NCI-H128 (cell line): ENCODE data around the gene H2BK1.
A peak's percentile ranks its signal among the peaks of the same experiment; 100 is the strongest.

Experiments
- DNase-seq: peaks from one replicate; lab custom pipeline; 2025; ENCODE audit not compliant: unreplicated experiment; lab: John Stamatoyannopoulos, UW

The H2BK1 gene

GRCh38 chr7:151232917-151233701 lies 22.8 kb upstream of the H2BK1 start:
- no peak for DNase-seq

- peak; percentile 73 for DNase-seq
These were observed 22.0 kb upstream of the H2BK1 start, which contains the start of gene CHPF2 for GRCh38 chr7:151232091-151232916. CHPF2 (plus strand) TSS chr7:151232483; CDS start chr7:151234012, 1,529 bp downstream.

GRCh38 chr7:151231080-151231479 lies 20.8 kb upstream of the H2BK1 start:
- DNase-seq: no peak

GRCh38 chr7:151229249-151229648 lies 19.0 kb upstream of the H2BK1 start:
- DNase-seq: no peak

- no peak for DNase-seq
These were observed 18.0 kb upstream of the H2BK1 start for GRCh38 chr7:151228024-151228866.

- peak; percentile 91 for DNase-seq
These were observed 16.8 kb upstream of the H2BK1 start, which contains the start of gene ABCF2 for GRCh38 chr7:151226875-151227782. ABCF2 (minus strand) TSS chr7:151227205; CDS start chr7:151226458, 747 bp downstream.

- DNase-seq: no peak
These were observed 16.2 kb upstream of the H2BK1 start for GRCh38 chr7:151226560-151226874.

- no peak for DNase-seq
These were observed 15.7 kb upstream of the H2BK1 start for GRCh38 chr7:151225948-151226510.

GRCh38 chr7:151223728-151224127 lies 13.4 kb upstream of the H2BK1 start:
- DNase-seq: no peak

GRCh38 chr7:151218170-151218569 lies 7.9 kb upstream of the H2BK1 start:
- no peak for DNase-seq

GRCh38 chr7:151215396-151215795 lies 5.1 kb upstream of the H2BK1 start:
- DNase-seq: no peak

GRCh38 chr7:151213826-151214225 lies 3.5 kb upstream of the H2BK1 start:
- DNase-seq: no peak

- no peak for DNase-seq
These were observed 2.3 kb upstream of the H2BK1 start for GRCh38 chr7:151212626-151213025.

GRCh38 chr7:151211155-151211772 lies 976 bp upstream of the H2BK1 start:
- no peak for DNase-seq

GRCh38 chr7:151209588-151209987 lies 700 bp downstream of the H2BK1 start:
- no peak for DNase-seq

- DNase-seq: no peak
These were observed 1.9 kb downstream of the H2BK1 start for GRCh38 chr7:151208253-151208862.

- no peak for DNase-seq
These were observed 2.5 kb downstream of the H2BK1 start for GRCh38 chr7:151207804-151208203.

- DNase-seq: no peak
These were observed 3.0 kb downstream of the H2BK1 start for GRCh38 chr7:151207315-151207714.

GRCh38 chr7:151206914-151207313 lies 3.4 kb downstream of the H2BK1 start:
- no peak for DNase-seq
